ENCODE results near the gene TPM3. TPM values are rescaled to one million over a fixed set of nuclear protein-coding genes. Genes with fewer than 3 reads are reported as not detected.

Gene TPM3
- total and polyA plus RNA-seq, 10 of the 15 experiments (the other 5 are each of a cell fraction or from before 2014, with no cell fraction given): 270 to 759 (median 505) TPM

- CTCF ChIA-PET: interaction anchor here (0.7 to 2.2 kb wide), 5 partner anchors 18 to 383 kb away, joined by 3 to 7 read pairs (median 4); no protein-coding TSS in a partner anchor
- Histone ChIP-seq H3K4me2 (ENCODE audit: control insufficient read depth, insufficient read depth) (peak overlapping the region; percentile 89), H3K9ac (ENCODE audit: control insufficient read depth, insufficient read depth, low read length) (peak overlapping the region; percentile 23), H3K27ac (ENCODE audit: control insufficient read depth, insufficient read depth) (peak overlapping the region; percentile 52), H3K79me2 (ENCODE audit: control insufficient read depth, insufficient read depth, low read length) (peaks cover 77% of the 10 kb centered on the region), H3K4me3 (peak overlapping the region; percentile 99), H3K36me3 (ENCODE audit: control insufficient read depth in 2 of 2, insufficient read depth in 2 of 2, low read length in 1 of 2) (peaks cover 3 to 29% of the 10 kb centered on the region in 2 experiments; a peak in 3 of 4 replicates), H3K27me3 (replicated peaks in 1 of 2; ENCODE audit: control insufficient read depth in 2 of 2, insufficient read depth in 2 of 2, low read length in 1 of 2) (no peaks in the 10 kb centered on the region), H2AFZ (ENCODE audit: control insufficient read depth, low read depth, low read length) (no peak overlapping the region), H4K20me1 (ENCODE audit: control insufficient read depth, insufficient read depth) (peaks cover 36% of the 10 kb centered on the region), H3K9me3 (replicated peaks; ENCODE audit: control insufficient read depth, insufficient read depth, low read length) (no peaks in the 10 kb centered on the region), H3K4me1 (ENCODE audit: control insufficient read depth, insufficient read depth, low read length) (peaks cover 14% of the 10 kb centered on the region)
- RAD21 ChIA-PET (ENCODE audit: unreplicated experiment): interaction anchor here (0.7 to 3.3 kb wide), 5 partner anchors 11 to 677 kb away, joined by 3 to 30 read pairs (median 3); no protein-coding TSS in a partner anchor
- BruUV-seq (replicated peaks): no TSS peak
- in situ Hi-C loops (cut with MboI) (loop anchor here (10.0 kb wide), 1 partner anchor 155 kb away; no protein-coding TSS in a partner anchor), intact Hi-C loops (cut with micrococcal nuclease; ENCODE audit: unreplicated experiment) (loop anchor here (5.0 kb wide), 1 partner anchor 188 kb away; the partner anchor contains the start of gene RPS27)
- SMC1A ChIA-PET (ENCODE audit: uncharacterized antibody, unreplicated experiment): interaction anchor here (0.6 to 4.1 kb wide), 12 partner anchors 12 to 824 kb away, joined by 3 to 22 read pairs (median 4); partner anchors contain the start of genes FLAD1 and RPS27
- TF ChIP-seq RUNX3 (IDR thresholded peaks at IDR 0.05; ENCODE audit: low read length): no peak
- TF ChIP-seq CHD2 (IDR thresholded peaks at IDR 0.05; ENCODE audit: borderline replicate concordance, low read depth, low read length): no peak
- TF ChIP-seq LARP7 (IDR thresholded peaks at IDR 0.05): 0 out of 2 replicates have a peak, but pooled peaks have one; percentile 22
- TF ChIP-seq SPI1 (IDR thresholded peaks at IDR 0.05; ENCODE audit: borderline replicate concordance, insufficient read depth, low read depth, low read length): peak; percentile 75
- no peak for TF ChIP-seq E2F4 (IDR thresholded peaks at IDR 0.05; ENCODE audit: low read depth, low read length)
- TF ChIP-seq ZNF24 (IDR thresholded peaks at IDR 0.05): peak; percentile 85
- peak; percentile 29; the same call in 1 of the 2 replicates for TF ChIP-seq NR2C1 (IDR thresholded peaks at IDR 0.05)
- no peak for TF ChIP-seq SUZ12 (IDR thresholded peaks at IDR 0.05; ENCODE audit: unreplicated experiment)
- peak; percentile 34 for TF ChIP-seq IKZF1 (conservative IDR thresholded peaks at IDR 0.05)
- peak; percentile 23 for ATAC-seq
- DNase-seq (ENCODE audit: low read depth, low spot score): no peak
- 20% methylated on average over 3 of the region's 3 CpGs for WGBS (ENCODE audit: insufficient coverage, insufficient replicate concordance, low lambda C conversion rate, missing lambda C conversion rate)
- FAIRE-seq: no peak
- POLR2A ChIA-PET: interaction anchor here (0.5 to 3.9 kb wide), 9 partner anchors 22 to 611 kb away, joined by 3 to 20 read pairs (median 3); partner anchors contain the start of gene UBAP2L
Observed at GRCh38 chr1:154179946-154180687, 11.8 kb downstream of the TPM3 start.

Measured in GM12878 (cell line).